Type B pancreatic cell (in vitro differentiated cells): Measurements from ENCODE around the gene PTTG1. TPM values are rescaled to one million over a fixed set of nuclear protein-coding genes. Genes with fewer than 3 reads are reported as not detected.

Experiments
- DNase-seq: peaks from one replicate; pipeline ENCODE4 v3.0.0; 2021; ENCODE audit warnings: mixed read lengths; ENCODE audit not compliant: unreplicated experiment; ENCODE audit errors: extremely low spot score
- H3K27ac Mint-ChIP-seq: 2 replicates; pipeline ENCODE4 v1.8.0; 2021; ENCODE audit warnings: mild to moderate bottlenecking, mixed read lengths
- H3K27me3 Mint-ChIP-seq: 2 replicates; pipeline ENCODE4 v1.8.0; 2021; ENCODE audit warnings: mixed read lengths
- H3K36me3 Mint-ChIP-seq: 2 replicates; pipeline ENCODE4 v1.8.0; 2021; ENCODE audit warnings: mixed read lengths
- H3K4me1 Mint-ChIP-seq: one replicate; pipeline ENCODE4 v1.8.0; 2021; ENCODE audit warnings: mixed read lengths; ENCODE audit not compliant: unreplicated experiment
- H3K4me3 Mint-ChIP-seq: 2 replicates; pipeline ENCODE4 v1.8.0; 2021; ENCODE audit warnings: mild to moderate bottlenecking, mixed read lengths
- H3K9me3 Mint-ChIP-seq: 2 replicates; pipeline ENCODE4 v1.8.0; 2021; ENCODE audit warnings: mixed read lengths
- total RNA-seq: library from RNA; stranded (reverse); gene quantifications from 2 replicates; pipeline ENCODE4 v1.2.1, GENCODE V29; 2021; ENCODE audit warnings: low replicate concordance
- TF ChIP-seq, protein P1 (sequence below): fragments of 200-600 bp; sonication (generic); conservative IDR thresholded peaks from 2 replicates; pipeline ENCODE4 v1.5.0; 2021; ENCODE audit warnings: antibody characterized with exemption, mild to moderate bottlenecking

PTTG1 gene
- total RNA-seq, 1 donor from 2014 or later, result 100 TPM

DNA sequence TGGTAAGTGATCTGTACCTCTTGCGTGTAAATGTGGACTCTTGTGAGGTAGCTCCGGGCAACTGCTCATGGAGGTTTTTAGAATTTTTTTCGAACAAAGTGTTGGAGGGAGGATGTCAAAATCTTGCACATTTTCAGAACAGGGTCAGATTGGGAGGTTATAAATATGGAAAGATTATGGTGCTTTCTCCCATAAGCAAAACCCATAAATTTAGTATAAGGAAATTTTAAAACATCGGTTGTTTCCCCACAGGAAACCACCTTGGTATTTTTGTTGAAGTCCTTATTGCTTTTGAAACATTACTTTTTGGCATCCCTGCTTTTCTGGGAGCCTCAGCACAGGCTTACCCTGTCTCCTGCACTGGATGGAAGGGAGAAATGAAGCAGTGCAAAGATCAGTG, 33.9 kb downstream of the PTTG1 start:
- peaks cover 10% of the 10 kb centered on the region for H3K27me3 Mint-ChIP-seq
- no peak for DNase-seq
- TF ChIP-seq, protein P1, sequence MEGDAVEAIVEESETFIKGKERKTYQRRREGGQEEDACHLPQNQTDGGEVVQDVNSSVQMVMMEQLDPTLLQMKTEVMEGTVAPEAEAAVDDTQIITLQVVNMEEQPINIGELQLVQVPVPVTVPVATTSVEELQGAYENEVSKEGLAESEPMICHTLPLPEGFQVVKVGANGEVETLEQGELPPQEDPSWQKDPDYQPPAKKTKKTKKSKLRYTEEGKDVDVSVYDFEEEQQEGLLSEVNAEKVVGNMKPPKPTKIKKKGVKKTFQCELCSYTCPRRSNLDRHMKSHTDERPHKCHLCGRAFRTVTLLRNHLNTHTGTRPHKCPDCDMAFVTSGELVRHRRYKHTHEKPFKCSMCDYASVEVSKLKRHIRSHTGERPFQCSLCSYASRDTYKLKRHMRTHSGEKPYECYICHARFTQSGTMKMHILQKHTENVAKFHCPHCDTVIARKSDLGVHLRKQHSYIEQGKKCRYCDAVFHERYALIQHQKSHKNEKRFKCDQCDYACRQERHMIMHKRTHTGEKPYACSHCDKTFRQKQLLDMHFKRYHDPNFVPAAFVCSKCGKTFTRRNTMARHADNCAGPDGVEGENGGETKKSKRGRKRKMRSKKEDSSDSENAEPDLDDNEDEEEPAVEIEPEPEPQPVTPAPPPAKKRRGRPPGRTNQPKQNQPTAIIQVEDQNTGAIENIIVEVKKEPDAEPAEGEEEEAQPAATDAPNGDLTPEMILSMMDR, result no peak
- no peaks in the 10 kb centered on the region for H3K9me3 Mint-ChIP-seq
- no peak overlapping the region for H3K27ac Mint-ChIP-seq
- H3K4me3 Mint-ChIP-seq, result no peak overlapping the region
- no peaks in the 10 kb centered on the region for H3K36me3 Mint-ChIP-seq
- H3K4me1 Mint-ChIP-seq, result no peaks in the 10 kb centered on the region

DNA sequence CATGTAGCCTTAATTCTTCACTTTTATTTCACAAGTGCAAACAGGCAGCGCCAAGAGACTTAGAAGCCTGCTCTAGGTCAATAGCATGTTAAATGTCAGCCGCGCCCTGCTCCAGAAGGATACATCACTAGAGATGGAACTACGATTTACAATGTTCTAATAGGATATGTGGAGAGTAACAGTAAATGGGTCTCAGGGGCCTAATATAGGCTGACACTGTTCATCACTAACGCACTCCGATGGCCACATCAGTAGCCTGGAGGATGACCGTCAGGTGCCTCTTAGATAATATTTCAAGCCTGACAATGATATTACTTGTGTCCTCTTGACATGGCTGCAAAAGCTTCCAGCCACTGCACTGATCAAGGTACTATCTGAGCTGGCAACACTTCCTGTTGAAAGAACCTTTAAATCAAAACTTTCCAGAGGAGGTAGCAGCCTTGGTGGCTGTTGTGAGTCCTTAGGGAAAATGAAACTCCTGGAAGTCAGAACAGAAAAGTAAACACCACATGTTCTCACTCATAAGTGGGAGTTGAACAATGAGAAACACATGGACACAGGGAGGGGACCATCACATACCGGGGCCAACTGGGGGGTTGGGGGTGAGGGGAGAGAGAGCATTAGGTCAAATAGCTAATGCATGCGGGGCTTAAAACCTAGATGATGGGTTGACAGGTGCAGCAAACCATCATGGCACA, 35.0 kb downstream of the PTTG1 start:
- no peaks in the 10 kb centered on the region for H3K36me3 Mint-ChIP-seq
- no peak overlapping the region for H3K4me3 Mint-ChIP-seq
- no peaks in the 10 kb centered on the region for H3K4me1 Mint-ChIP-seq
- DNase-seq, result no peak
- H3K27ac Mint-ChIP-seq, result no peak overlapping the region
- TF ChIP-seq, protein P1, result no peak
- H3K9me3 Mint-ChIP-seq, result no peaks in the 10 kb centered on the region
- H3K27me3 Mint-ChIP-seq, result peaks cover 10% of the 10 kb centered on the region

DNA sequence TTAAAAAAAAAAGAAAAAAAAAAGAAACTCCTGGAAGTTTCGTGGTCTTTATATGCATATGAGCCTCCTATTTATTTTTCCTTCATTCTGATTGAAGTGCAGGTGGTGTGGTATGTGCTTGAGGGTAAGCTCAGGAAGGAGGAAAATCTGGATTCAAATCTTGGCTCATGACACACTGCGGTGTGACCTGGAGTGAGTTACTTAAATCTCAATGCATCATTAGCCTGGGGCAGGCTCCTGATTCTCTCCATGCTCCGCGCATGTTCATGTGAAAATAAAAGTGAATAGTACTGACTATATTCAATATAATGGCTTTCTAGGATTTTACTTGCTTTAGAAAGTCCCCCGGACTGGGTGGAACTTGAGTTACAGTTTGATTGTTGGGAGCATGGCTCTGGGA, 35.6 kb downstream of the PTTG1 start:
- Mint-ChIP-seq H3K27ac (no peak overlapping the region), H3K4me1 (no peaks in the 10 kb centered on the region), H3K36me3 (no peaks in the 10 kb centered on the region), H3K4me3 (no peak overlapping the region), H3K27me3 (peaks cover 8% of the 10 kb centered on the region), H3K9me3 (no peaks in the 10 kb centered on the region)
- TF ChIP-seq, protein P1, result no peak
- DNase-seq, result no peak

DNA sequence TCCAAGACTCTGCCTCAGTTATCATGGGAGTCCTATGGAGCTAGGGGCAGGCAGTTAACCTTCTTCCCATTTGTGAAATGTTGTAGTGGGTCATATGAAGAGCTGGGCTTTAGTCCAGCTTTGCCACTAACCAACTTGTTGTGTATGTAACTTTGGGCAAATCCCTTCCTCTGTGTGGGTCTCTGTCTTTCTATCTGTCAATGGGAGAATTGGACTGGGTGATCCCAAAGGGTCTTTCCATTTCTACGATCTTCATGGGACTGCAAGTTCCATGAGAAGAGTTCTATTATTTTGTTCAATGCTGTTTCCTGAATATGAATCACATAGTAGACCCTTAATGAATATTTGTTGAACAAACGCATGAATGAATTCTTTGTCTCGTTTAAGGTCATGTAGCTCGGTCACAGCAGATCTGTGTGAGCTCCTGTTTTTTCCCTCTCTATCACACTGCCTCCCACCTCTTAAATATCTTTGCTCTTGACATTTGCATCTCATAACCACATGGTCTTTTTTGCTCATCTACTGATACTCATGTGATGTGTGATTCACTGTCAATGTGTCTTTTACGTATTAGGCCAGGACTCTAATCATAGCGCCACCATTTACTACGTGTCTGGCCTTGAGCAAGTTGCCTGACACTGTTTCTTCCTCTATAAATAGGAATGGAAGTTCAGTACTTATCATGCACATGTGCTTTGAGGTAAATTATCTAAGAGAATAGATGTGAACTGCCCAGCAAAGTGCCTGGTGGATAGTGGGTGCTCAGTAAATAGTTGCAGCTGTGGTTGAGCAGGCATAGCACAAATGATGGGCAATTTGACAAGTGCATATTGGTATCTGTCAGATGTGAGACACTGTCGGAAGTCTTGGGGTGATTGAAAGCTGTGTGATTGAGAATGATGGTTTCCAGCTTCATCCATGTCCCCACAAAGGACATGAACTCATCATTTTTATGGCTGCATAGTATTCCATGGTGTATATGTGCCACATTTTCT, 37.4 kb downstream of the PTTG1 start:
- no peaks in the 10 kb centered on the region for H3K36me3 Mint-ChIP-seq
- no peak overlapping the region for H3K27ac Mint-ChIP-seq

DNA sequence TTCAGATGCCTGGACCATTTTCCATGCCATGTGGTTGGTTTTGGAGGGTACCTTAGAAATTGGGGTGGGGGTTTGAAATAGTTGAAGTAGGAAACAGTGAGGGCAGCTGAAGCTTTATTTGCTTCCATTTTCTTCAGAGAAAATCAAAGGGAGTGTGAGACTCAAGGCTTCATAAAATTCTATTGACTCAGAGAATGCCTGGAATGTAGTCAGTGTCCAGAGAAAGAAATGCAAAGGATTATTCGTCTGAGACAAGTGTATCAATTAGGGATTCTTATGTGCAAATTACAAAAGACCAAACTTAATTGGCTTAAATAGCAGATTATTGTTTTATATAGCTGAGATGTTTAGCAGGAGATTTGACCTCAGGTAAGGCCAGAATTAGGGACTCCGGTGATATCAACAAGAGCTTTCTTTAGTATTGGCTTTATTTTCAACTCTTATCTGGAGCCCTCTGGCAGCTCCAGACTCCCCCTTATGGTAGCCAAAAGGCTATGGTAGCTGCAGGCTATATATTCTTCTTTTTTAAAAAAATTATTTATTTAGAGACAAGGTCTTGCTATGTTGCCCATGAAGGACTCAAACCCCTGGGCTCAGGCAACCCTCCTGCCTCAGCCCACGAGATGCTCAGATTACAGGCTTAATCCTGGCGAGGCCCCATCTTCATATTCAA, 38.9 kb downstream of the PTTG1 start:
- Mint-ChIP-seq H3K4me1 (peaks cover 10% of the 10 kb centered on the region), H3K27ac (no peak overlapping the region), H3K9me3 (no peaks in the 10 kb centered on the region), H3K36me3 (no peaks in the 10 kb centered on the region), H3K4me3 (no peak overlapping the region), H3K27me3 (no peaks in the 10 kb centered on the region)
- TF ChIP-seq, protein P1, result no peak
- DNase-seq, result no peak

More for the DNA sequence above, 37.4 kb downstream of the PTTG1 start:
- peaks cover 8% of the 10 kb centered on the region for H3K4me1 Mint-ChIP-seq
- no peaks in the 10 kb centered on the region for H3K9me3 Mint-ChIP-seq
- TF ChIP-seq, protein P1, result no peak
- DNase-seq, result no peak
- no peak overlapping the region for H3K4me3 Mint-ChIP-seq
- H3K27me3 Mint-ChIP-seq, result peaks cover under 1% of the 10 kb centered on the region
